AG04450 (cell line): ENCODE data around the gene PTGS1. TPM values are rescaled to one million over a fixed set of nuclear protein-coding genes. Genes with fewer than 3 reads are reported as not detected.

Experiments
- CTCF ChIA-PET: fragments of 300-600, 350-600 bp; formaldehyde crosslinking; extraction: SDS; loops from one replicate; lab custom pipeline; 2022; ENCODE audit warnings: antibody characterized with exemption, inconsistent platforms; lab: Charles Lee
- POLR2A ChIA-PET: fragments of 350-600 bp; formaldehyde crosslinking; extraction: SDS; loops from one replicate; lab custom pipeline; 2021; ENCODE audit warnings: antibody characterized with exemption, inconsistent platforms; lab: Yijun Ruan, JAX
- DNase-seq: peaks from one replicate; pipeline ENCODE4 v3.0.0-alpha.2; 2011; ENCODE audit warnings: low read depth, low spot score
- H3K27ac ChIP-seq: one replicate; pipeline ENCODE4 v1.5.1; 2012; ENCODE audit warnings: low read depth, low read length, control low read depth
- H3K27me3 ChIP-seq: one replicate; pipeline ENCODE4 v1.6.0; 2012; ENCODE audit warnings: low read length; ENCODE audit not compliant: control insufficient read depth, insufficient read depth
- H3K4me3 ChIP-seq: 2 replicates; pipeline ENCODE4 v1.5.1; 2011; ENCODE audit warnings: mild to moderate bottlenecking, low read depth, low read length, control low read depth
- H3K9me3 ChIP-seq: 2 replicates; pipeline ENCODE4 v1.5.1; 2012; ENCODE audit warnings: low read length; ENCODE audit not compliant: control insufficient read depth, insufficient read depth
- polyA plus RNA-seq: library from polyadenylated mRNA; depleted of rRNA; stranded (reverse); fragments of >200 nt; gene quantifications from 2 replicates; pipeline ENCODE4 v1.2.3, GENCODE V29; 2011
- TF ChIP-seq, protein P1 (sequence below): IDR thresholded peaks from 2 replicates; pipeline ENCODE4 v1.5.1; 2011; ENCODE audit warnings: low read depth, low read length, control low read depth, inconsistent platforms

PTGS1 gene
- polyA plus RNA-seq, 1 experiment, result 83.1 TPM

DNA sequence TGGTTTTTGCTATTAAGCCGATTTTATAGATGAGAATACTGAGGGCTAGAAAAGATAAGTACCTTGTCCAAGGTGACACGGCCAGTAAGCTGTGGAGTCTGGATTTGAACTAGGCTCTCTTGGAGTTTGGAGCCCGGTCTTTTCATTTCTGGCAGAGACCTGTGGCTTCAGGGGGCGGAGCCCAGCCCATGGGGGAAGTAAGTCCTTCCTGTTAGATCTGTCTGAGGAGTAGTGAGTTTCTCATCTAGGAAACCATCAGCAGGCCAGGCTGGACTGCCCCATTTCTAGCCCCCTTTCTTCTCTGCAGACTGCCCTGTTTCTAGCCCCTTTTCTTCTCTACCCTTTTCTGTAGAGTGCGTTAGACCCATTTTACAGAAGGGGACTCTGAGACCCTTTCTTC, 521 bp upstream of the PTGS1 start:
- peak overlapping the region; percentile 72 for H3K4me3 ChIP-seq
- H3K9me3 ChIP-seq, result peaks cover 10% of the 10 kb centered on the region
- DNase-seq, result no peak
- POLR2A ChIA-PET, result interaction anchor here (0.9 to 1.4 kb wide), 5 partner anchors 13 to 75 kb away, joined by 3 to 4 read pairs (median 4); no protein-coding TSS in a partner anchor
- no peaks in the 10 kb centered on the region for H3K27me3 ChIP-seq
- TF ChIP-seq, protein P1, sequence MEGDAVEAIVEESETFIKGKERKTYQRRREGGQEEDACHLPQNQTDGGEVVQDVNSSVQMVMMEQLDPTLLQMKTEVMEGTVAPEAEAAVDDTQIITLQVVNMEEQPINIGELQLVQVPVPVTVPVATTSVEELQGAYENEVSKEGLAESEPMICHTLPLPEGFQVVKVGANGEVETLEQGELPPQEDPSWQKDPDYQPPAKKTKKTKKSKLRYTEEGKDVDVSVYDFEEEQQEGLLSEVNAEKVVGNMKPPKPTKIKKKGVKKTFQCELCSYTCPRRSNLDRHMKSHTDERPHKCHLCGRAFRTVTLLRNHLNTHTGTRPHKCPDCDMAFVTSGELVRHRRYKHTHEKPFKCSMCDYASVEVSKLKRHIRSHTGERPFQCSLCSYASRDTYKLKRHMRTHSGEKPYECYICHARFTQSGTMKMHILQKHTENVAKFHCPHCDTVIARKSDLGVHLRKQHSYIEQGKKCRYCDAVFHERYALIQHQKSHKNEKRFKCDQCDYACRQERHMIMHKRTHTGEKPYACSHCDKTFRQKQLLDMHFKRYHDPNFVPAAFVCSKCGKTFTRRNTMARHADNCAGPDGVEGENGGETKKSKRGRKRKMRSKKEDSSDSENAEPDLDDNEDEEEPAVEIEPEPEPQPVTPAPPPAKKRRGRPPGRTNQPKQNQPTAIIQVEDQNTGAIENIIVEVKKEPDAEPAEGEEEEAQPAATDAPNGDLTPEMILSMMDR, result no peak
- CTCF ChIA-PET, result interaction anchor here (0.6 to 1.1 kb wide), 2 partner anchors 14 to 95 kb away, joined by 3 read pairs; no protein-coding TSS in a partner anchor
- H3K27ac ChIP-seq, result no peak overlapping the region

DNA sequence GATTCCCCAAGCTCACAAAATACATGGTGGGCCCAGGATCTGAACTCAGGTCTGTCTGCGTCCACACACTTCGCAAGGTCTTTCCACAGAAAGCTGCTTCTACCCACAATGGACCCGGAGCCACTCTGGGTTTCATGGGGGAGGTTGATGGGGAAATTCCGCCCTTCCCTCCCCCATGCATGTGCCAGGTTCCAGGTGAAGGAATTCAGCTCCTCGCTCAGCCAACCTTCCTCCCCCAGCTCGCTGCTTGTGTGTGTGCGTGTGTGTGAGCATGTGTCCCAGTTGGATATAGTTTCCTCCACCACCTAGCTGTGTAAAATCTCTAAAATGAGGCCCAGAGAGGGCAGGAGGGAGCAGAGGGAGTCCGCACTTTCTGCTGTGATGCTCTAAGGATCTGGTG, 1.0 kb downstream of the PTGS1 start:
- Histone ChIP-seq H3K4me3 (peak overlapping the region; percentile 72), H3K9me3 (peaks cover 10% of the 10 kb centered on the region), H3K27me3 (no peaks in the 10 kb centered on the region), H3K27ac (no peak overlapping the region)
- TF ChIP-seq, protein P1, result no peak
- no peak for DNase-seq
- CTCF ChIA-PET, result interaction anchor here (0.6 kb wide), 1 partner anchor 81 kb away, joined by 3 read pairs; no protein-coding TSS in a partner anchor
- POLR2A ChIA-PET, result interaction anchor here (1.4 kb wide), 1 partner anchor 11 kb away, joined by 4 read pairs; no protein-coding TSS in a partner anchor

- Histone ChIP-seq H3K4me3 (peak overlapping the region; percentile 41), H3K27me3 (no peaks in the 10 kb centered on the region), H3K27ac (no peak overlapping the region), H3K9me3 (peaks cover 10% of the 10 kb centered on the region)
- POLR2A ChIA-PET, result no interaction called here
- TF ChIP-seq, protein P1, result no peak
- CTCF ChIA-PET, result interaction anchor here (1.4 kb wide), 1 partner anchor 16 kb away, joined by 4 read pairs; no protein-coding TSS in a partner anchor
- DNase-seq, result no peak
Measured at GRCh38 chr9:122372856-122373845, 2.3 kb downstream of the PTGS1 start.

GRCh38 chr9:122374885-122375420, 4.1 kb downstream of the PTGS1 start:
- CTCF ChIA-PET, result interaction anchor here (0.6 to 0.9 kb wide), 2 partner anchors 9 to 268 kb away, joined by 3 to 4 read pairs; no protein-coding TSS in a partner anchor
- POLR2A ChIA-PET, result interaction anchor here (0.8 to 2.0 kb wide), 5 partner anchors 9 to 765 kb away, joined by 3 to 13 read pairs (median 4); no protein-coding TSS in a partner anchor
- peak overlapping the region; percentile 73 for H3K27ac ChIP-seq

More at GRCh38 chr9:122374885-122375420, 4.1 kb downstream of the PTGS1 start:
- H3K4me3 ChIP-seq, result peak overlapping the region; percentile 41
- H3K27me3 ChIP-seq, result no peaks in the 10 kb centered on the region
- no peaks in the 10 kb centered on the region; the same call in none of the 2 replicates for H3K9me3 ChIP-seq
- TF ChIP-seq, protein P1, result no peak
- DNase-seq, result no peak
